Inflammatory macrophage treated with lipopolysaccharide for 4 hours (primary cell): Measurements from ENCODE around the gene RAPGEF1.
A peak's percentile ranks its signal among the peaks of the same experiment; 100 is the strongest.

Experiments used
- DNase-seq: peaks from one replicate; pipeline ENCODE4 v3.0.0-alpha.2; 2020

RAPGEF1 gene

GRCh38 chr9:131619680-131620079 is 120.2 kb downstream of the RAPGEF1 start:
- DNase-seq, result no peak

DNA sequence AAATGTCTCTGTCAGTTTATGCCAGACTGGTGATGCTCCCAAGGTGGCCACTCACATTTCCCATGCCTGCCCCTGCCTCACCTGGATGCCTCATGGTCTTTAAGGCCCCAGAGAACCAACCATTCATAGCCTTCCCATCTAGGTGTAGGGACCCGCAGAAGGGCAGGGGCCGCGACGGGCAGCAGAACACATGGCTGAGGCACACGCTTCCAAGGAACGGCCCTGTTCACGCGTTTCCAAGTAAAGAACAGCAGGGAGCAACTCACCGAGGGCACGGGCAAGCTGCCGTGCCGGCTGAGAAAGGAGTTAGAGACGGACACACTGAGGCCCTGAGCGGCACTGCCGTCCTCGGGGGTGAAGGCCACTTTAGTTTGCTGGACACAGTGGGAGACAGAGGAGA is 121.1 kb downstream of the RAPGEF1 start:
- DNase-seq, result no peak

GRCh38 chr9:131618071-131618479 is 121.8 kb downstream of the RAPGEF1 start:
- peak; percentile 25 for DNase-seq

DNA sequence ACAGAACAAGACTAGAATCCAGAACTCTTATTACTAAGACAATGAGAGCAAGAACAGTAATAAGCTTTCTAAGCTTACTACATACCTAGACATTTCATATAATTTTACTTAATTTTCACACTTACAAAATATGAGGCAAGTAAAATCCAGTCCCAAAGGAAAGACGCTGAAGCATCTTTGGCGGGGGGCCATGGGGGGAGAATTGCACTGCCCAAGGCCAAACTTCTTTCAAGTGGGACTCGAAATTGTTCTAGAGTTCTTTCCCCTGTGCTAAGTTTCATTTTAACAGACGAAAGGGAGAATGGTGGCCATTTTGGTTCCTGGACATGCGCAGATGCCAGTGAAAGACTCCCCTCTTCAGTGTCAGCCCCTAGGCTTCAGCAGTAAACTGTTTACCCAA is 122.3 kb downstream of the RAPGEF1 start:
- no peak for DNase-seq

DNA sequence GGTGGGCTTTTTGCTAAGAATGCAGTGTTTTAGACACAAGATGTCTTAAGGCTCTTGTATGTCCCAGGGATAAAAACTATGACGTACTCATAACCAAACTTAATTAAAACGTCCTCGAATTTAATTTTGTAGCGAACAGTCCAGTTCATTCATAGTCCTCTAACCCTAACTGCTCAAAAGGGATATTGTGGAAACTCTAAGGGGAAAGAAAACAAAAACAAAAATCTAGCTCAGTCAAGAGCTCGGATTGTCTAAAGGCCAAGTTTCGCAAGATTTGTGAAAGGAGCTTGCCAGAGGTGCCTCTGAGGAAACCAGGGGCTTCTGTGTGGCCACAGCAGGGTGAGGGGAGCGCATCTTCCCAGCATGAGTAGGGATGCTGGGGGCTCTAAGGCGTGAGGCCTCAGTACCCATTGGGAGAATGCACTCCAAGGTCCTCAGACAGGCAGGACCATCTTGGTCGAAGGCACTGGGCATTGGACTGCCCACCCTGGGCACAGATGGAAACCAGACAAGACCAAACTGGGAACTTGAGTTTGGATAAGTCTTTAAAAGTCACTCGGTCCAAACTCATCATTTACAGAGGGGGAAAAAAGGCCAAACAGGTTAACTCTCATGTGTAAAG is 122.8 kb downstream of the RAPGEF1 start:
- no peak for DNase-seq

DNA sequence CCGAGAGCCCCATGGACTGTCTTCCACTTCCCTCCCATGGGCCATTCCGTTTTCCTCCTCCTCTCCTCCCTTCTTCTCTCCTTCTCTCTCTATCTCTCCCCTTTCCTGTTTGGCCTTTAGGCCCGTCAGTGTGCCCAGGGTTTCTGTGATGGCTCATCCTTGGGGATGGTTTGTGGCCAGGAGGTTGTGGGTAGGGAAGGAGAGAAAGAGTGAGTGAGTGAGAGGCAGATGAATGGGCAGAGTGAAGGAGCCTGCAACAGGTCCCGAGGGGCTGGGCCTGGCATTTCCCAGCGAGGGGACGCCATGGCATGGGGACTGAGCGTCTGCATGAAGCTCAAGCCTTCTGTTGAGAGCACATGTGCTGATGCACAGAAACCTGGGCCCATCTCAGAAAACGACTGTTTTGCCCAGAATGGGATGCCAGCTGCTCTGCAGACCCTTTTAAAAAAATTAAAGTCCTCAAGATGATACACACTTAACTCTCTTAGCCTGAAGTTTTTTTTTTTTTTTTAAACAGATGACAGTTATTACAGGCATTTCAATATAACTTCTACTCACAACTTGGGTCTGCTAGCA is 125.4 kb downstream of the RAPGEF1 start:
- no peak for DNase-seq

DNA sequence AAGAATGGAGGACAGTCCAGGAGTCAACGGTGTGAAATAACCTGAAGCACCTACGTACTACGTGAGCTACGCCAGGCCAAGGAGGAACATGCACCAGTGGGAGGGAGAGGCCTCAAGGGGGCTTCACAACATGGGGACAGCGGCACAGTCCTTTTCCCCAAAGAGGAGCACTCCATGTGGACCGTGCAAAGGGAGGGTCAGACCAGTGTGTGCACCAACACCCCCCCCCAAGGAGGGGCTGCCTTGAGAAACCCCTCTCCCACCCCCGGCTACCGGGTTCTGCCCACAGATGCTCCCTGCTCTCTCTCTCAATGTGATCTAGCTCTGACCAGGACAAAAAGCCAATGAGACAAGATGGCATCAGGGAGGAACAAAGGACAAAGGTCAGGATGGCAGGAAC is 126.0 kb downstream of the RAPGEF1 start:
- DNase-seq, result no peak

DNA sequence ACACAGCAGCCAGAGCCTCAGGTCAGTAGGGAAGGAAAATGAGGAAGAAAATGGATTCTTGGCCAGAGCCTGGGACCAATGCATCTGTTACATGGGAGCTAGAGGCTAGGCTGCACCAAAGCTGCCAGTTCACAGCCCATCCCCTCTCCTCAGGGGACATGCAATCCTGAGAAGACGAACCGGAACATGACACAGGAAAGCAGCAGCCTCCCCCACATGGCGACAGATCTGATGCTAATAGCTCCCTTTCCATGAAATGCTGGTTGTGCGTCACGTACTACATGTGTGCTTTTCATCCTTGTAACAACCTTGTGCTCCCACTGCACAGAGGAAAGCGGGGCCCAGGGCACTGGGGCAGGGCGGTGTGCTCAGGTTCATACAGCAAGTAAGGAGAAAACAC is 127.0 kb downstream of the RAPGEF1 start:
- no peak for DNase-seq

DNA sequence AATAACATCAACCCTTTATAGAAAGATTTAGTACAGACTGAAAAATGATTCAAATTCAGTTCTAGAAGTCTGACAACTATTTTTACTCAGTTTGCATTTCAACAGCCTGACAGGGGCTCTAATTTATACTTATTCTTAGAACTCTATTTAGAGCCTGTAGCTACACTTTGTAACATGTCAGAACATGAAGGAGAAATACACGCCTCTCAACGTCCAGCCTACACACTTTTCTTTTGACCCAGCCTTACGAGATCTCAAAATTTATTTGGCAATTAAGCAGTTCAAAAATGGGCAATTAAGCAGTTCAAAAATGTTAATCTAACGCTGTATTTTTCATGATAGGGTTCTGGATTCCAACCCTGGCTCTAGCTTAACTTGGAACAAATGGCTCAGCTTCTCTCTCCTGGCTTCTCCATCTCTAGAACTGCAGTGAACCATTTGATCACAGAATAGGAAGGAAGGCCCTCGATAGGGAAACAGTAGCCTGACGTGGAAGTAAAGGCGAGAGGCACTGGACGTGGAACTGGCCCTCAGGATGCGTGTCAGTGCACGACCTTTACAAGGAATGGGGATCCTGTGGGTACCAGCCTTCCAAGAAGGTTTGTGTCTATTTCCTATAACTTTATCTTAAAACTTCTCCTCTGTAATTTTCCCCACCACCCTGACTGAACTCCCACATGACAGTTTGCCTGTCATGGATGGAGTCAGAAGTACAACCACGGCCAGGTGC is 128.1 kb downstream of the RAPGEF1 start:
- no peak for DNase-seq

GRCh38 chr9:131610231-131610761 is 129.6 kb downstream of the RAPGEF1 start:
- no peak for DNase-seq

DNA sequence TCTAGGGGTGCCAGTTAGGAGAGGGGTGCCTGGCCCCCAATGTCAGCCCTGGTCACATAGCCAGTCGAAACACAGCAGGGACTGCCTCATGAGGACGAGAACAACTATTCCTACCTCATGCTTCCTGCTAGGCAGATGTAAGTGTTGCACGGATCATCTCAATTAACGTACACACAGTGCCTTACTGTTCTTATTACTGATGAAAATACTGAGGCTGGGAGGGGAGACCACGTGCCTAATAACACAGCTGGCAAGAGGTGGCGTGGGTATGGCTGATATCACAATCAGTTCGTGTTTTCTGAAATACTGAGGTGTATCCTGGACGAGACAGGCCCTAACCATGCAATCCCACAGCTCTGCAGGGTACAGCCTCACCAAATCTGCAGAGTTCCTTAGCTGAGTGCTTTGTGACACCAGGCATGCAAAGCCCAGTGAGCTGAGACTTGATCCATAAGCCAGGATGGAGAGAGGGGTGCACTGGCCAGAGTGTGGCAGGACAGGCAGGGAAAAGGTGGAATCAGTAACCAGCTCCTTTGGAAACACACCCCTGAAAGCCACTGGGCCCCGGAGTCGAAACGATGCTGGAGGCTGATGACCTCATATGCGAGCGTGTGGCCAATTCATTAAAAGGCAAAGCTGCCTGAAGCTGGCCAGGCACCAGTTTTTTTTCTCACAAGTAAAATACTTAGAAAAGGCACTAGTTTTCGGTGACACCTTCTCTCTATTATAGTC is 130.6 kb downstream of the RAPGEF1 start:
- DNase-seq, result no peak

DNA sequence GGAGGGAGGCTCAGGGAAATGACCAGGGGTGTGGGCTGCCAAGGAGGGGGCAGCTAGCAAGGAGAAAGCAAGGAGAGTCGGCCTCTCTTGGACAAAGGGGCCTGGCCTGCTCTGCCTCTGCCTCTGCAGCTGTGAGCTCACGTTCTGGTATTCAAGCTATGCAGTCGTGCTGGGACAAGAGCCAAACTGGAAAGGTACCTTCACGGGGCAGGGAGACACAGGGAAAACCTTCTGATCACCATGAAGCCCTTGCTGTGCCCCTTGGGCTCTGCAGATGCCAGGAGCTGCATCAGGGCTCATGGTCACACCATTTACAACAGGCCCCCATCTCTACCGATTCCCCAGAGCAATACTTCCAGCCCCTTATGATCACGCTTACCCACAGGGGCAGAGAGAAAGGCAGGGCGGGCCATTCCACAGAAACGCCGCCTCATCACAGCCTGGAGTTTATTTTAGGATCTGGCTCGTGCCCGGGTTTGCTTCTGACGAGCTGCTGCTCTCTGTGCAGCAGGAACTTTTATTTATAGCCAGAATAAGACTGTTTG is 131.3 kb downstream of the RAPGEF1 start:
- DNase-seq, result no peak

GRCh38 chr9:131607591-131607990 is 132.3 kb downstream of the RAPGEF1 start:
- no peak for DNase-seq

- DNase-seq, result no peak
Measured at GRCh38 chr9:131606896-131607567, 132.8 kb downstream of the RAPGEF1 start.

DNA sequence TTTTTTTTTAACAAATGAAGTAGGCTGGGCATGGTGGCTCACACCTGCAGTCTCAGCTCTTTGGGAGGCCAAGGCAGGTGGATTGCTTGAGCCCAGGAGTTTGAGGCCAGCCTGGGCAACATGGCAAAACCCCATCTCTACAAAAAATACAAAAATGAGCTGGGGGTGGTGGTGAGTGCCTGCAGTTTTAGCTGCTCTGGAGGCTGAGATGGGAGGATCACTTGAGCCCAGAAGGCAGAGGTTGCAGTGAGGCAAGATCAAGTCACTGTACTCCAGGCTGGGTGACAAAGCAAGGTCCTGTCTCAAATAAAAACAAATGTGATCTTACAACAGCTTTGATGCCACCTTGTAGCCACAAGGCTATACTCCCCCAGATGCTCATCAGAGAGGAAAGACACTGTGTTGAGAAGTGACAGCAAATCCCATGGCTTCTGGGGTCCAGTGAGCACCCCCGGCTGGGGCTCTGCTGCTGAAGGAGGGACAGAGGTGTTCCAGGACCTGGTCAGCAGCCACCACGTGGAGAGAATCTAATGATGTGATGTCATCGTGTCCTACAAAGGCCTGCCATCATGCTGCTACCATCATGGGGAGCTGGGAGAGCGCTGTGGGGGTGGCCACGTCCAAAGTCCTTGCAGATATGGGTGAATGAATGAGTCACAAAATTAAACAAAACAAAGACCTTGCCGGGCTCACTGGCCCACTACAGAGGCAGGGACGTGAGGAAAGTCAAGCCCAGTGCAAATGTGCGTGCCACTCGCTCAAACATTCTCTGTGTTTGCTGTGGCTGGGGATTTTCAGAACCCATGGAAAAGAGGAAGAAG is 133.9 kb downstream of the RAPGEF1 start:
- no peak for DNase-seq

DNA sequence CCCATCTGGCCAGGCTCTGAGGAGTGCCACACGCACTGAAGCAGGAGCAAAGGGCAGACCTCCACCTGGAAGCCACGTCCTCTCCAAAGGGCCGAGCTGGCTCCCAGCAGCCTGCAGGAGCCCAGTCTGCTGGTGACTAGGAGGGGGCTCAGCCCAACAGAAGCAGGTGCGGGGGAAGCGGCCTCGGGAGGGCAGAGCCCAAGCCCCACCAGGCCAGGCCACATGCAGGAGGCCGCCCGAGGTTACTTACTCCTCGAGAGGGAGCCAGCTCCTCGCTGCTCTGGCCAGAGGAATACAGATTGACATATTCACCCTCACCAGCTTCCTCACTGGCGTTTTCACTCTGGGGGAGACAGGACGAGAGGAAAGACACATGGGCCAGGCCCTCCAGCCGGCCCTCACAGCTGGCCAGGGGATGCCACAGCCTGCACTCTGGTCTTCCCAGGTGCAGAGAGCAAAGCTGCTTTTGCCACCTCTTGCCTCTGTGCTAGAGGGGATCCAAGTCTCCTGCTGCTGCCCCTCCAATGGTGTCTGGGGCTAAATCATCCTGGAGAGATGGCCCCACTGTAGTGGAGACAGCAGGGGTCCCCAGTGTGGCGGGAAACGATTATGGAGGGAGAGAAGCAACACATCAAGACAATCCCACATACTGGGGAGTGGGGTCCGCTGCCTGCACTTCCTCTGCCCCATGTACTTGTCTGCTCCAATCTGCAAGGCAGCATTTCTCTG is 136.0 kb downstream of the RAPGEF1 start:
- DNase-seq, result no peak

GRCh38 chr9:131603199-131603598 is 136.7 kb downstream of the RAPGEF1 start:
- DNase-seq, result peak; percentile 66

DNA sequence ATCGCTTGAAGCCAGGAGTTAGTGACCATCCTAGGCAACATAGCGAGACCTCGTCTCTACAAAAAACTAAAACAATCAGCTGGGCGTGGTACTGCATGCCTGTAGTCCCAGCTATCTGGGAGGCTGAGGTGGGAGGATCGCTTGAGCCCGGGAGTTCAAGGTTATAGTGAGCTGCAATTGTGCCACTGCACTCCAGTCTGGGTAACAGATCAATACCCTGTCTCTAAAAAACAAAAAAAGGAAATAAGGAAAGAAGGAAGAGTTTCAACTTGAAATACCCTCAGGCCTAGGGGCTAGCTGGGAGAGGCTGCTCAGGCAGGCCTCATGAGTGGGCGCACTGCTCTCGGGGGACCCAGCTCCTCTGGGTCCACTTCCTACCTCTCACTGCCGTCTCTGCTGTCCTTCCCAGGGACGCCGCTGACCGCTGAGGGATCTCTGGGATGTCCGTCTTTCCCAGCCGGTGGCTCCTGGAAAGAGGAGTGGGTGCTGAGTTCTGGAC is 138.1 kb downstream of the RAPGEF1 start:
- DNase-seq, result no peak

DNA sequence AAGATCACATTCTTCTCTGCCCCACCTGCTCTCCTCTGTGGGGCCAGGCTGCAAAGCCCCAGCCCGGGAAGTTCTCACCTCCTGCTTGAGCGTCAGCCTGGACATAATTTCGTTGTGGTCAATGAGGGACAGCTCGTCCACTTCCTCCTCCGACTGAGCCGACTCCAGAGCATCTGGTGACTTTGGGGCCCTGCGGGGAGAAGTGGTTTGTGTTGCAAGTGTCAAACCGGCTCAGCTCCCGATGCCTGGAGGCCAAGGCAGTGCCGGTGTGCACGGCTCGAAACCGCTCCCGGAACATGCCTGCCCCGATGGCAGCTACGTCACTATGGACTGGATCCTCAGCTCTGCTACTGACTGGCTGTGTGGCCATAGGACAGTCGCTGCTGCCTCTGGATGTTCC is 141.8 kb downstream of the RAPGEF1 start:
- peak; percentile 94 for DNase-seq

- no peak for DNase-seq
Measured at GRCh38 chr9:131597246-131597645, 142.6 kb downstream of the RAPGEF1 start.

- no peak for DNase-seq
Measured at GRCh38 chr9:131596430-131596743, 143.5 kb downstream of the RAPGEF1 start.
